Upper lobe of left lung (tissue), 4 donors: ENCODE results near the gene PCDH1.

ENCODE experiments used
- CTCF ChIP-seq, 6 experiments: fragments of 450-650 bp in 4 of 6; fragments of 200-600 bp in 2 of 6; sonication (generic) in 2 of 6; IDR thresholded peaks; one replicate each; pipeline ENCODE4 v1.5.1; 2016 to 2019; ENCODE audit warnings: antibody characterized with exemption in 6 of 6
- POLR2A ChIP-seq, 4 donors: fragments of 450-650 bp; IDR thresholded peaks; one replicate each; pipeline ENCODE4 v1.5.1; 2016 to 2017; ENCODE audit warnings: antibody characterized with exemption in 4 of 4, mild to moderate bottlenecking in 2 of 4

GRCh38 chr5:141916522-141916921 is 38.3 kb upstream of the PCDH1 start:
- TF ChIP-seq CTCF (IDR thresholded peaks at IDR 0.05) (no peak), POLR2A (IDR thresholded peaks at IDR 0.05) (no peak)
